GM18907 (cell line): ENCODE results near the gene AHR.
"Not testable (repeated sequence)": the region's sequence is repeated elsewhere in the genome, so short reads cannot be mapped to it uniquely, and the experiment has no call there.

Experiments used
- ATAC-seq: cut with Tn5 transposase; IDR thresholded peaks from one replicate; pipeline ENCODE4 v1.9.1; 2021; ENCODE audit warnings: mild to moderate bottlenecking, moderate library complexity; ENCODE audit not compliant: unreplicated experiment

AHR gene

GRCh38 chr7:17371671-17372524, 73.4 kb downstream of the AHR start:
- no peak for ATAC-seq

DNA sequence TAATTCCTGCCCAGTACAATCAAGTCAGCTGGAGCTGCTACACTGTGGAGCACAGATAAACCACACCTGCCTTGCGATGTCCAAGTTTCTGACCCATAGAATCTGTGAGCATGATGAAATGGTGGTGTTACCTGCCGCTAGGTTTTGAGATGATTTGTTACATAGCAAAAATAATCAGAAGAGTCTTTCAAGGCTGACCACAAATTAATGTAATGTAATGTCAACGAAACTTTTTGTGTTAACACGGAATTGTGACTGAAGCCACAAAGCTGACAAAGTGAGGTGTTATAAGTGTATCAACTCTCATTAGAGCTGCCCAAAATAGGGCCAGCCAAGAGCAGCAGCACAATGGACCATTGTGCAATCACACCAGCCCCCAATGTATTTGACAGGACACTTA, 75.7 kb downstream of the AHR start:
- no peak for ATAC-seq

GRCh38 chr7:17374654-17375053, 76.2 kb downstream of the AHR start:
- ATAC-seq, result no peak

GRCh38 chr7:17376595-17376994, 78.1 kb downstream of the AHR start:
- no peak for ATAC-seq

- no peak for ATAC-seq
Measured at GRCh38 chr7:17380736-17381662, 82.5 kb downstream of the AHR start.

- ATAC-seq, result peak; percentile 53
Measured at GRCh38 chr7:17382408-17383354, 84.2 kb downstream of the AHR start.

DNA sequence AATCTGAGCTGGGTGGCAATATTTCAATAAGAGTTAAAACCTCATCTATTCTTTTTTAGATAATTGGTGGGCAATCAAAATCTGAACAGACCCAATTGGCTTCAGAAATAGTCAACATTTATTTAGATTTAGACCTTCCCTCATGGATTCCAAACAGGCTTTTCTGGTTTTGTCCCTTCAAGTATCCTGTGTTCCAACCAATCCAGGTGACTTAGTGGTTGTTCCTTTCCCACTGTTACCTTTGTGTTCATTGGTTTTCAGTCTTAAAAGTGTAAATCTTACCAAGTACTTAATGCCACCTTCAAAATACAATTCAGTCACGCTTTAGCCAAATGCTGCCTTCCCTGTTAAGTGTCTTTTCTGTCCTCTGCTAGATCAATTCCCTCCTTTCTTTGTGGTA, 85.9 kb downstream of the AHR start:
- ATAC-seq, result no peak

- no peak for ATAC-seq
Measured at GRCh38 chr7:17385612-17386011, 87.2 kb downstream of the AHR start.

GRCh38 chr7:17390392-17390791, 91.9 kb downstream of the AHR start:
- ATAC-seq, result no peak

- no peak for ATAC-seq
Measured at GRCh38 chr7:17391366-17391765, 92.9 kb downstream of the AHR start.

GRCh38 chr7:17392846-17393245, 94.4 kb downstream of the AHR start:
- no peak for ATAC-seq

DNA sequence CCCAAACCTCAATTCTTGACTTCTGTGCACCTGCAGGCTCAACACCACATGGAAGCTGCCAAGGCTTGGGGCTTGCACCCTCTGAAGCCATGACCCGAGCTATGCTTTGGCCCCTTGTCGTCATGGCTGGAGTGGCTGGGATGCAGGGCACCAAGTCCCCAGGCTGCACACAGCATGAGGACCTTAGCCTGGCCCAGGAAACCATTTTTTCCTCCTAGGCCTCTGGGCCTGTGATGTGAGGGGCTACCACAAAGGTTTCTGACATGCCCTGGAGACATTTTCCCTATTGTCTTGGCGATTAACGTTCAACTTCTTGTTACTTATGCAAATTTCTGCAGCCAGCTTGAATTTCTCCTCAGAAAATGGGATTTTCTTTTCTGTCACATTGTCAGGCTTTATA, 96.1 kb downstream of the AHR start:
- not testable (repeated sequence) for ATAC-seq
